ENCODE data around the gene GLS.
A peak's percentile ranks its signal among the peaks of the same experiment; 100 is the strongest.
"Not testable (repeated sequence)": the region's sequence is repeated elsewhere in the genome, so short reads cannot be mapped to it uniquely, and the experiment has no call there.

GLS gene

GRCh38 chr2:190880378-190881083 lies at the start of gene GLS:
Gene GLS (plus strand): TSS chr2:190880821. CDS start chr2:190881085, 264 bp downstream.
- peak; percentile 88 to 93 (median 89) for DNase-seq (ENCODE audit: low read depth in 3 of 3, low spot score in 1 of 3)

- no peak for DNase-seq (ENCODE audit: low read depth in 3 of 3, low spot score in 1 of 3)
Measured at GRCh38 chr2:190831941-190832340, 48.7 kb upstream of the GLS start.

GRCh38 chr2:190834890-190835208 lies 45.8 kb upstream of the GLS start:
- DNase-seq (ENCODE audit: low read depth in 3 of 3, low spot score in 1 of 3), result no peak

- no peak for DNase-seq (ENCODE audit: low read depth in 3 of 3, low spot score in 1 of 3)
Measured at GRCh38 chr2:190835303-190835930, 45.2 kb upstream of the GLS start.

GRCh38 chr2:190836767-190837166 lies 43.9 kb upstream of the GLS start:
- DNase-seq (ENCODE audit: low read depth in 3 of 3, low spot score in 1 of 3), result no peak

- DNase-seq (ENCODE audit: low read depth in 3 of 3, low spot score in 1 of 3), result no peak
Measured at GRCh38 chr2:190837420-190837819, 43.2 kb upstream of the GLS start.

- DNase-seq (ENCODE audit: low read depth in 3 of 3, low spot score in 1 of 3), result no peak
Measured at GRCh38 chr2:190837952-190838361, 42.7 kb upstream of the GLS start.

GRCh38 chr2:190838492-190838910 lies 42.1 kb upstream of the GLS start:
- no peak for DNase-seq (ENCODE audit: low read depth in 3 of 3, low spot score in 1 of 3)

- no peak for DNase-seq (ENCODE audit: low read depth in 3 of 3, low spot score in 1 of 3)
Measured at GRCh38 chr2:190840569-190841172, 40.0 kb upstream of the GLS start.

GRCh38 chr2:190841707-190842505 lies 38.7 kb upstream of the GLS start:
- DNase-seq (ENCODE audit: low read depth in 3 of 3, low spot score in 1 of 3), result no peak

GRCh38 chr2:190842606-190843104 lies 38.0 kb upstream of the GLS start:
- DNase-seq (ENCODE audit: low read depth in 3 of 3, low spot score in 1 of 3), result no peak

- DNase-seq (ENCODE audit: low read depth in 3 of 3, low spot score in 1 of 3), result peak in 1 of 3 donors; percentile 15
Measured at GRCh38 chr2:190843890-190844699, 36.5 kb upstream of the GLS start.

GRCh38 chr2:190844700-190845401 lies 35.8 kb upstream of the GLS start:
- no peak for DNase-seq (ENCODE audit: low read depth in 3 of 3, low spot score in 1 of 3)

GRCh38 chr2:190846746-190847145 lies 33.9 kb upstream of the GLS start:
- DNase-seq (ENCODE audit: low read depth in 3 of 3, low spot score in 1 of 3), result no peak

- DNase-seq (ENCODE audit: low read depth in 3 of 3, low spot score in 1 of 3), result no peak
Measured at GRCh38 chr2:190847504-190848081, 33.0 kb upstream of the GLS start.

- DNase-seq (ENCODE audit: low read depth in 3 of 3, low spot score in 1 of 3), result no peak
Measured at GRCh38 chr2:190849774-190850173, 30.8 kb upstream of the GLS start.

GRCh38 chr2:190853022-190853421 lies 27.6 kb upstream of the GLS start:
- DNase-seq (ENCODE audit: low read depth in 3 of 3, low spot score in 1 of 3), result not testable (repeated sequence)

GRCh38 chr2:190853531-190854383 lies 26.9 kb upstream of the GLS start:
- DNase-seq (ENCODE audit: low read depth in 3 of 3, low spot score in 1 of 3), result no peak

- DNase-seq (ENCODE audit: low read depth in 3 of 3, low spot score in 1 of 3), result no peak
Measured at GRCh38 chr2:190854726-190855125, 25.9 kb upstream of the GLS start.
